WI38 (cell line): ENCODE results near the gene HECW1.
"Not testable (repeated sequence)": the region's sequence is repeated elsewhere in the genome, so short reads cannot be mapped to it uniquely, and the experiment has no call there.

Source experiments
- H3K4me3 ChIP-seq: 2 replicates; pipeline ENCODE4 v1.5.1; 2011; ENCODE audit warnings: low read depth, mild to moderate bottlenecking, control low read depth, low read length
- TF ChIP-seq, protein P1 (sequence below): IDR thresholded peaks from 2 replicates; pipeline ENCODE4 v1.5.1; 2012; ENCODE audit warnings: low read depth, mild to moderate bottlenecking, control low read depth, low read length

Gene HECW1

DNA sequence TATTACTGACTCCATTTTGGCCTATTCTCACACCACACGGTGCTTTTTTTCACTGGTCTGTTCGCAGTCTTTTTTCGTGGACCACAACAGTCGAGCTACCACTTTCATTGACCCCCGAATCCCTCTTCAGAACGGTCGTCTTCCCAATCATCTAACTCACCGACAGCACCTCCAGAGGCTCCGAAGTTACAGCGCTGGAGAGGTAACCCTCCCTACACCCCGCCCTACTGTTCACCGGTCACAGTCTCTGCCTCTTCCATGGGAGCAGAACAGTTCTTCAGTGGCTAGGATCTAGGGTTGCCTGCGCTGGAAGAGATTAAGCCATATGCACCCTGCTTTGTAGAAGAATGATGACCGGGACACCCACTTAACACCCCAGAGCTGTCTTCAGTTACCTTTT, 367.1 kb downstream of the HECW1 start:
- TF ChIP-seq, protein P1, sequence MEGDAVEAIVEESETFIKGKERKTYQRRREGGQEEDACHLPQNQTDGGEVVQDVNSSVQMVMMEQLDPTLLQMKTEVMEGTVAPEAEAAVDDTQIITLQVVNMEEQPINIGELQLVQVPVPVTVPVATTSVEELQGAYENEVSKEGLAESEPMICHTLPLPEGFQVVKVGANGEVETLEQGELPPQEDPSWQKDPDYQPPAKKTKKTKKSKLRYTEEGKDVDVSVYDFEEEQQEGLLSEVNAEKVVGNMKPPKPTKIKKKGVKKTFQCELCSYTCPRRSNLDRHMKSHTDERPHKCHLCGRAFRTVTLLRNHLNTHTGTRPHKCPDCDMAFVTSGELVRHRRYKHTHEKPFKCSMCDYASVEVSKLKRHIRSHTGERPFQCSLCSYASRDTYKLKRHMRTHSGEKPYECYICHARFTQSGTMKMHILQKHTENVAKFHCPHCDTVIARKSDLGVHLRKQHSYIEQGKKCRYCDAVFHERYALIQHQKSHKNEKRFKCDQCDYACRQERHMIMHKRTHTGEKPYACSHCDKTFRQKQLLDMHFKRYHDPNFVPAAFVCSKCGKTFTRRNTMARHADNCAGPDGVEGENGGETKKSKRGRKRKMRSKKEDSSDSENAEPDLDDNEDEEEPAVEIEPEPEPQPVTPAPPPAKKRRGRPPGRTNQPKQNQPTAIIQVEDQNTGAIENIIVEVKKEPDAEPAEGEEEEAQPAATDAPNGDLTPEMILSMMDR, result no peak
- H3K4me3 ChIP-seq, result no peak overlapping the region

DNA sequence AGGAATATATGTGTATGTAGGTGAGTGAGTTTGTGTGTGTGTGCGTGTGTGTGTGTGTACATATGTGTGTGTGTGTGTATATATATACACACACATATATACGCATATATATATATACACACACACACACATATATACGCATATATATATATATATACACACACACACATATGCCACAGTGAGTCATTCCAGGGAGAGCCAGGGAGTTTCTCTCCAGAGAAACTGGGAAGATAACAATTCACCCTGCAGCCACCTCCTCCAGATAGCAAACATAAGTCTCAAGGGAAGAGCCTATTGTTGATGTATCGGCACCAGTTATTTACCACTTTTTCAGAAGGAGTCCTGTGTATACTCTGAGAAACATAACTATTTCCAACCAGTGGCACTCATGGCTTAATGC, 368.1 kb downstream of the HECW1 start:
- TF ChIP-seq, protein P1, result no peak
- no peak overlapping the region for H3K4me3 ChIP-seq

GRCh38 chr7:43481902-43482678, 369.6 kb downstream of the HECW1 start:
- TF ChIP-seq, protein P1, result no peak
- no peak overlapping the region for H3K4me3 ChIP-seq

DNA sequence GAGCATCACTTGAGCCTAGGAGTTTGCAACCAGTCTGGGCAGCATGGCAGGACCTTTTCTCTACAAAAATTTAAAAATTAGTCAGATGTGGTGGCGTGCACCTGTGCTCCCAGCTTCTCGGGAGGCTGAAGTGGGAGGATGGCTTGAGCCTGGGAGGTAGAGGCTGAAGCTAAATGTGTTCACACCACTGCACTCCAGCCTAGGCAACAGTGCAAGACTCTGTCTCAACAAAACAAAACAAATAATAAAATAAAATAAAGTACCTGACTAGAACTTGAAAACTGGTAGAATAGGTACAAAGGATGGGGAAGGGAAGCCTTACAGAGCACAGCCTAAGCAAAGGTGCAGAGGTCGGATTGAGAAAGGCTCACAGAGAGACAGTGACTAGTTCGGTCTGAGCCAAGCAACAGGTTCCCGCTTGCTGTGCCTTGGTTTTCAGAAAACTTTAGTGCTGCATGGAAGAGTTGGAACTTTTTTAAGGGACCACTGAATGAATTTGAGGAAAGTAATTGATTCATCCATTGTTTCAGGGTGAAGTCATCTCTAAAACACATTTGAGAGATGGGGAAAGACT, 370.3 kb downstream of the HECW1 start:
- TF ChIP-seq, protein P1, result no peak
- H3K4me3 ChIP-seq, result no peak overlapping the region

DNA sequence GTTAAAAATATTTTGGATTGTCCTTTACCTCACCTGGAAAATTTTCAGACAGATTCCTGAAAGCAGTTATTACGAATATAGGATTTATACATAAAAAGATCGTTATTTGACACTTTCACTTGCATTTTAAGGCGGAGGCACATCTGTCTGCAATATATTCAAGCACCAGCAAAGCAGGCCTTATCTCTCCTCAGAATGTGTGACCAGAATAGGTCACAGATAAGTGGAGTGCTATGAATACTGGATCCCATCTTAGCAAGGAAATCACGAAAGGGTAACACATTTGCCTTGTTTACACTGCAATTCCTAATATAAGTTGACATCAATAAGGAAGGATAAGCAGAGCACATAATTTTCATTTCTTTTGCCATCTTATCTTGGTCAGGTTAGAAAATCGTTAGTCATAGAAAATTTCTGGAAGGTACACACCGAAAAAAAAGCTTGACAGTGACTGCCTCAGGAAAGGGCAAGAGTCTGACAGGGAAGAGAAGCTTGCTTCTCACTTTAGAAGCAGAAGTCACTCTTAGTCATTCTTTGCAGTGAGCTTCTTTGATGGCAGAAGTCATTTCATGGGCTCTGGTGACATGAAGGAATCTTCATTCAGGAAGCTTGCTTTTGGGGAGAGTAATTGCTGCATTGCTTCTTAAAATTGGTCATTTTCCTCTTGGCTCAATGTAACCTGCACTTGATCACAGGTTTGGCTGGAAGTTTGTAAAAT, 372.4 kb downstream of the HECW1 start:
- TF ChIP-seq, protein P1, result no peak
- no peak overlapping the region for H3K4me3 ChIP-seq

DNA sequence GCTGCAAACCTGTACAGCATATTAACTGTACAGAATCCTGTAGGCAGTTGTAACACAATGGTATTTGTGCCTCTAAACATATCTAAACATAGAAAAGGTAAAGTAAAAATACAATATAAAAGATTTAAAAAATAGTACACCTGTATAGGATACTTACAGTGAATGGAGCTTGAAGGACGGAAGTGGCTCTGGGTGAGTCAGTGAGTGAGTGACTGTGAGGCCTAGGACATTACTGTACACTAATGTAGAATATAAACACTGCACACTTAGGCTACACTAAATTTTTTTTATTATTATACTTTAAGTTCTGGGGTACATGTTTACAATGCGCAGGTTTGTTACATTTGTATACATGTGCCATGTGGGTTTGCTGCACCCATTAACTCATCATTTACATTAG, 373.1 kb downstream of the HECW1 start:
- H3K4me3 ChIP-seq, result no peak overlapping the region
- TF ChIP-seq, protein P1, result no peak

GRCh38 chr7:43486008-43486407, 373.6 kb downstream of the HECW1 start:
- H3K4me3 ChIP-seq, result not testable (repeated sequence)
